GM18520 (cell line): ENCODE results near the gene TCF19.
"Not testable (repeated sequence)": the region's sequence is repeated elsewhere in the genome, so short reads cannot be mapped to it uniquely, and the experiment has no call there.

Source experiments
- ATAC-seq: cut with Tn5 transposase; IDR thresholded peaks from one replicate; pipeline ENCODE4 v1.9.1; 2021; ENCODE audit not compliant: unreplicated experiment

Gene TCF19

DNA sequence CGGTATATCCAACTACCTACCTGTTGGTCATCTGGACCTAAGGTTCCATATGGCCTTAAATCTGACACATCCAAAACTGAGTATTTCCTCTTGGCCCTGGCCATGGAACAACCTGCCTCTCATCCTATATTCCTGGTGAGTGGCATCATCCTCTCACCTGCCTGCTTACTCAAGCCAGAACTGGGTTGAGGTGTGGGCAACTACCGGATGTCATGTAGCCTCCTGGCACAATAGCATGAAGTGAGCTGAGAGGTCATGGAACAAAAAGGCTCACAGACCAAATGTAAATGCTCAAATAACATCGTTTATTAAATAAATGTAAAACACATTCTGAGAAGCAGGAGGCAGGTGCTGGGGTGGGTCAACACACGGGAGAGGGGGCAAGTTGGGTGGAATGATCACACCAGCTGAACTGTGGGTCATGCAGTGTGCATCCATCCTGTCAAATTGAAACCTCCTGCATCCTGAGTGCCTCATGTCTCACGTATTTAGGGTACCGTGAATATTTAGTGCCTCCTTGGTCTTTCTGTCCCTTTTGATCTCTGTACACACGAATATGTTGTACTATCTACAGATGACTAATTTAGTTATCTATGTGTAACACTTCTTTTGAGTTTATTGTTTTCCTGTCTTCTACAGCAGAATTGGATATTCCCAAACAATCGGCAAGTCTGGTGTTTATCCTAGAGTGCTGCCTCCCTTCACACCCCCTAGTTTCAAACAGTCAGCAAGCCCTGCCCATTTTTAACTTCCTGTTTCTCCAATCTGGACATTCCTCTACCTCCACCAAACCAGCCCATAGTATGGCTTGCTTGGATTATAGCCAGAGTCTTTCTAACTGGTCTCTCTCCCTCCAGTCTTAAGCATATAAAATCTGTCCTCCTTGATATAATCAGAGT is 20.0 kb downstream of the TCF19 start:
- no peak for ATAC-seq

DNA sequence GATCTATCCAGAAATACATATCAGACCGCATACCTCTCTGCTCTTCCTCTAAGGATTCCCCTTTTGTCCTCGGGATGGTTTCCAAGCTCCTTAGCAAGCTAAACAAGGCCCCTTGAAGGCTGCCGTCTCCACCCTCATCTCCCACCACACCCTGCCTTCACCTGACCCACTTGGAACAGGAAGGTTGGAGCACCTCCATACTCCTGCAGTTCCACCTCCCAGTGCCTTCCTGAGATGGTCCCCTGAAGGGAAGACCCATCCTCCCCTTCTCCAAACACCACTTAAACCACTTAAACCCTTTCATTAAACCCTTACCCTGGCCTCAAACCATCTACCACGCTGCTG is 20.6 kb downstream of the TCF19 start:
- ATAC-seq = no peak

- no peak for ATAC-seq
Observed at GRCh38 chr6:31179896-31180295, 21.5 kb downstream of the TCF19 start.

DNA sequence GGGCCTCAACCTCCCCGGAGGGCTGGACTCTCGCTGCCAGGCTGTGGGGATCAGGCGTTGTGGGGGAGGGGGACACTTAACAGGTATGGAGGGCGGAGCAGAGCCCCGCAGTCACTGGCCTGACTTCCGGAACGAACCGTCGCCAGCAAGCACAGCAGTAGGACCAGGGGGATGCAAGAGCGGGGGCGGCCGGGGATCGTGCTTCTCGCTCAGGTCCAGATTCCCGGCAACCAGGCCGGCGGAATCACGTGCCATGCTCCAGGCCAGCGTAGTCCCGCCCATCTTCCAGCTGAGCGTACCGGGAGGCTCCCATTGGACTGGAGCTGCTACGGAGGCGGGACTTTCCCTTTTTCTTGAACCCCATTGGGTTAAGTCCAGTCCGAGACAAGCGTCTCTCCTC is 22.1 kb downstream of the TCF19 start:
- no peak for ATAC-seq

DNA sequence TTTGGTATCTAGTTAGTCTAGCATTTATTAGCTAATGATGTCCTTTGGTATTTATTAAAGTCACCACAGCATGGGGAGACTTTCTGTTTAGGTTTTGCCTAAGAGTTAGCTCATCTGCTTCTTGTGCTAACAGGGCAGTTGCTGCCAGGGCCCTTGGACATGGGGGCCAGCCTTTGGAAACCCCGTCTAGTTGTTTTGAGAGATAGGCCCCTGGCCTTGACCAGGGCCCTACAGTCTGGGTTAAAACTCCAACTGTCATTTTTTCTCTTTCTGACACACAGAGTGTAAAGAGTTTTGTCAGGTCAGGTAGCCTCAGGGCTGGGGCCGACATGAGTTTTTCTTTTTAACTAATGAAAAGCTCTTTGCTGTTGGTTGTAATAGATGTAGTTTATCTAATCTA is 24.9 kb downstream of the TCF19 start:
- not testable (repeated sequence) for ATAC-seq

DNA sequence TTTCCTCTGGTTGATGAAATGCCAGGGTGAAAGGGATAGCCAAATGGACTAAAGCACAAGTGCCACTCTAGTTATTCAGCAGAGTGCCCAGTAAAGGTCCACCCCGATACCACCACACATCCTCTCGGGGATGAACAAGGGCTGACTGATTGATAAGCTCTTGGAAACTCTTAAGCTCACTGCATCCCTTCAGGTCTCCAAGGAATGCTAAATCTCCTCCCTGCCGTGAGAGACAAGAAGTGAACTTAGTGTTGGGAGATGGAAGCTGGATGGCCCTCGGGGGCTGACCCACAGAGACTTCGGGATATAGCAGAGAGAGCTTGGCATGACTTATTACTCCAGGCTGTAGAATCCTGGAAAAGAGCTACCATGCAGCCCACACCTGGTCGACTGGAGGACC is 25.5 kb downstream of the TCF19 start:
- not testable (repeated sequence) for ATAC-seq

GRCh38 chr6:31185695-31186051 is 27.3 kb downstream of the TCF19 start:
- ATAC-seq = not testable (repeated sequence)

DNA sequence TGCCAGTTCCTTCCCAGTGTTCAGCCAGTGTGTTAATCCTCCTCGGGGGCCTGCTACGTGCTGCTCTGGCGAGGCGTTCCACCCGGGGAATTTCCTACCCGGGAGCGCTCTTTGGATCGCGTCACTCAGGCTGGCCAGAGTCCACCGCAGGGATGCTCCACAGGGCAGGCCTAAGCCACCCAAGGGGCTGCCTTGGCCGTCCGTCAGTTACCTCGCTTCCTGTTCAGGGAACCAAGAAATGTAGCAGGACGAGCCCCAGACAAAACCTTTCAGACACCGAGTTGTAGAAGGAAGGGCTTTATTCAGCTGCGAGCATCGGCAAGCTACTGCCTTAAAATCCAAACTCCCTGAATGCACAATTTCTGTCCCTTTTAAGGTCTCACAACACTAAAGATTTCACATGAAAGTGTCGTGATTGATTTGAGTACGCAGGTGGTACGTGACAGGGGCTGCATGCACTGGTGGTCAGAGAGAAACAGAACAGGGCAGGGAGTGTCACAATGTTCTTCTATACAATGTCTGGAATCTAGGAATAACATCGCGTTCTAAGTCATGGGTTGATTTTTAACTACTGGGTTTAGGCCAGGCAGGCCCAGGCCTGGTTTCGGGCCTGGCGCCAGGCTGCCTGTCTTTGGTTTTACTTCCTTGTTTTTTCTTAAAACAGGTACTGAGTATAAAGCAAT is 27.8 kb downstream of the TCF19 start:
- ATAC-seq = no peak

GRCh38 chr6:31187780-31188194 is 29.4 kb downstream of the TCF19 start:
- ATAC-seq = no peak

DNA sequence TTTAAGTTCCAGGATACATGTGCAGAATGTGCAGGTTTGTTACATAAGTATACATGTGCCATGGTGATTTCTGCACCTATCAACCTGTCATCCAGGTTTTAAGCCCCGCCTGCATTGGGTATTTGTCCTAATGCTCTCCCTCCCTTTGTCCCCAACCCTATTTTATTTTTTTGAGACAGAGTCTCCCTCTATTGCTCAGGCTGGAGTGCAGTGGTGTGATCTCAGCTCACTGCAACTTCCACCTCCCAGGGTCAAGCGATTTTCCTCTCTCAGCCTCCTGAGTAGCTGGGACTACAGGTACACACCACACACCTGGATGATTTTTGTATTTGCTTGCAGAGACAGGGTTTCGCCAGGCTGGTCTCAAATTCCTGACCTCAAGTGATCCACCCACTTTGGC is 30.8 kb downstream of the TCF19 start:
- ATAC-seq = not testable (repeated sequence)

DNA sequence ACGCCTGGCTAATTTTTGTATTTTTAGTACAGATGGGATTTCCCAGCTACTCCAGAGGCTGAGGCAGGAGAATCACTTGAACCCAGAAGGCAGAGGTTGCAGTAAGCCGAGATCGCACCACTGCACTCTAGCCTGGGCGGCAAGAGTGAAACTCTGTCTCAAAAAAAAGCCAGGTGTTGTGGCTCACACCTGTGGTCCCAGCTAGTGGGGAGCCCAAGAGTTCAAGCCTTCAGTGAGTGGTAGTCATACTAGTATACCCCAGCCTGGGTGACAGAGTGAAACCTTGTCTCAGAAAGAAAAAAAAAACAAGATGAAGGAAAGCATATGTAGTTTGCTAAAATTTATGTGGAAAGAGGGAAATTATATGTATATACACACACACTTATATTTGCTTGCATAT is 32.1 kb downstream of the TCF19 start:
- no peak for ATAC-seq

GRCh38 chr6:31192431-31193105 is 34.2 kb downstream of the TCF19 start:
- not testable (repeated sequence) for ATAC-seq

- ATAC-seq = no peak
Observed at GRCh38 chr6:31193206-31193605, 34.8 kb downstream of the TCF19 start.

DNA sequence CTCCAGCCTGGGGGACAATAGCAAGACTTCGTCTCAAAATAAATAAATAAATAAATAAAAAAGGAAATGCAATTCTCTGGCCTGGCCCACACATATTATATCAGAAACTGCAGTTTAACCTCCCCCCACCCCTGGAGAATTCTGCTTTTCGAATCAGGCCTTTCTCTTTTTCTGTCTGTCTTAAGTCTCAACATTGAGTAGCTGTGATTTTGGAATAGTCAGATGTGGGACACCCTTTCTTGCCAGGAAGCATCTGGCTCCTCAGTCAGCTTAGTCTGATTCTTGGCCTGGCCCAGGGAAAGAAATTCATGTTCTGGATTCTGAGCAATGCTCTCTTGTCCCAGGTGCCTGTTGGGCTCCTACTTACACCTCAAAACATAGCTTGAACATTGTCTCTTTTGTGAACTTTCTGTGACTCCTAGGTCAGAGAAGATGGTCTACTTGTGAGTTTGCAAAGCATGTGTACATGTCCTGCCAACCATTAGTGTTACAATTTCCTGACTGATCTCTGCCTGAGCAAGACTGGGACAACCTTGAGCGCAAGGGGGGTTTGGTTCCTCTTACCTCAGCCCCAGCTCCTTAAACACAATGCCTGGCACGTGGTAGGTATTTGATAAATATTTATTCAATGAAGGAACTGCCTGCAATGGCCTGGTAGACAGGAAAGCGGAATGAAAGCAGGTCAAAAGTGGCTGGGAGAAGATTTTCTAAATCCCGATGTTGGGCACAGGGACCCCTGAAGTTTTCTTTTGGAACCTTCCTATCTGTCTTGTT is 35.9 kb downstream of the TCF19 start:
- ATAC-seq = no peak

- ATAC-seq = not testable (repeated sequence)
Observed at GRCh38 chr6:31195308-31195979, 37.1 kb downstream of the TCF19 start.

DNA sequence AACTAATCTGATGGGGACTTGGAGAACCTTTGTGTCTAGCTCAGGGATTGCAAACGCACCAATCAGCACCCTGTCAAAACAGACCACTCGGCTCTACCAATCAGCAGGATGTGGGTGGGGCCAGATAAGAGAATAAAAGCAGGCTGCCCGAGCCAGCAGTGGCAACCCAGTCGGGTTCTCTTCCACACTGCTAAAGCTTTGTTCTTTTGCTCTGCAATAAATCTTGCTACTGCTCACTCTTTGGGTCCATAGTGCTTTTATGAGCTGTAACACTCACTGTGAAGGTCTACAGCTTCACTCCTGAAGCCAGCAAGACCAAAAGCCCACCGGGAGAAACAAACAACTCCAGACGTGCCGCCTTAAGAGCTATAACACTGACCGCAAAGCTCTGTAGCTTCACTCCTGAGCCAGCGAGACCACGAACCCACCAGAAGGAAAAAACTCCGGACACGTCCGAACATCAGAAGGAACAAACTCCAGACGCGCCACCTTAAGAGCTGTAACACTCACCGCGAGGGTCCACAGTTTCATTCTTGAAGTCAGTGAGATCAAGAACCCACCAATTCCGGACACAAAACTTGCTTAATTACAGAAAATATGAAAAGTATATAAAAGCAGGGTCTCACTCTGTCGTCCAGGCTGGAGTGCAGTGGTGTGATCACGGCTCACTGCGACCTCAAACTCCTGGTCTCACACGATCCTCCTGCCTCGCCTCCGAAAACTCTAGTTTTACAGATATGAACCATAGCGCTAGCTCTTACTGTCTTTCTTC is 38.0 kb downstream of the TCF19 start:
- not testable (repeated sequence) for ATAC-seq

DNA sequence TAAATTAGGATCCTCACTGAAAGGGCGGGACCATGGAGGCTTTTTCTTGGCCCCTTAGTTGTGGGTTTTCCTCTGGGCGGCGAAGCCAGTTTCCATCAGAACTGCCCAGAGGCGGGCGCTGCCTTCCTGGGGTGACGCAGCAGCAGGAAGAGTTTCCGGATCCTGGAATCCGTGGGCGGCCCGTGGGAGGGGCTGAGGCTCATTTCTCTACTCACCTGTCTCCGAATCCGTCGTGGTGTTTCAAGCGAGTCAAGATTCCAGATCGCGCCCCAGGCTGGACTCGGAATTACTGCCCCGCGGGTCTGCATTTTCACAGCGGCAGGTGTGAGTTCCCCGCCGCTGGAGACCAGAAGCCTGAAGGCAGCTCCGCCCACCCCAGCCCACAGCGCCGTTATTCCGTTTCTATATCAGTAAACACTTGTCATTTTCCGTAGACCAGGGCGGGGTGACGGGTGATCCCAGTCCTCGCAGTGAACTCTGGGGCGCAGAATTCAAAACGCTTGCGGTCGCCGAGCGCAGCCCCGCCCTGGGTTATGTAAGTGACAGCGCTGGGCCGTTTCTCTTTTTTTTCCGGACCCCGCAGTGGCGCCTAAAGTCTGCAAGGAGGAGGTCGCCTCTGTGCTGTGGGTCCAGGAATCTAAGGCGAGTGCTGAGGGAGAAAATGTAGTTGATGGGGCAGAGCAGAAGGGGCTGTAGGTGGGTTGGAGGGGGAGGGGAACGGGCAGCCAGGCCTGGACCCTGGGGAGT is 39.3 kb downstream of the TCF19 start:
- ATAC-seq = peak; percentile 54

GRCh38 chr6:31199105-31199452 is 40.7 kb downstream of the TCF19 start:
- not testable (repeated sequence) for ATAC-seq
